GM04504 (cell line): ENCODE results near the gene ARID1B.
A peak's percentile ranks its signal among the peaks of the same experiment; 100 is the strongest.

Experiments used
- DNase-seq: peaks from one replicate; pipeline ENCODE4 v3.0.0-alpha.2; 2012; ENCODE audit warnings: low read depth

Gene ARID1B

GRCh38 chr6:156791320-156791850, 14.2 kb downstream of the ARID1B start:
- no peak for DNase-seq

GRCh38 chr6:156793200-156793599, 16.0 kb downstream of the ARID1B start:
- no peak for DNase-seq

GRCh38 chr6:156794546-156795354, 17.6 kb downstream of the ARID1B start:
- no peak for DNase-seq

GRCh38 chr6:156795825-156796224, 18.6 kb downstream of the ARID1B start:
- no peak for DNase-seq

- no peak for DNase-seq
Observed at GRCh38 chr6:156796627-156797026, 19.4 kb downstream of the ARID1B start.

GRCh38 chr6:156797901-156798735, 20.9 kb downstream of the ARID1B start:
- DNase-seq = no peak

GRCh38 chr6:156801712-156802111, 24.5 kb downstream of the ARID1B start:
- DNase-seq = no peak

- no peak for DNase-seq
Observed at GRCh38 chr6:156803353-156803752, 26.2 kb downstream of the ARID1B start.

- DNase-seq = no peak
Observed at GRCh38 chr6:156804402-156804801, 27.2 kb downstream of the ARID1B start.

GRCh38 chr6:156806155-156806554, 29.0 kb downstream of the ARID1B start:
- no peak for DNase-seq

- no peak for DNase-seq
Observed at GRCh38 chr6:156807028-156807427, 29.9 kb downstream of the ARID1B start.

- no peak for DNase-seq
Observed at GRCh38 chr6:156807795-156808194, 30.6 kb downstream of the ARID1B start.

- no peak for DNase-seq
Observed at GRCh38 chr6:156808287-156808686, 31.1 kb downstream of the ARID1B start.

GRCh38 chr6:156809034-156809433, 31.9 kb downstream of the ARID1B start:
- peak; percentile 50 for DNase-seq

GRCh38 chr6:156809446-156810178, 32.4 kb downstream of the ARID1B start:
- DNase-seq = no peak

GRCh38 chr6:156814036-156814581, 36.9 kb downstream of the ARID1B start:
- DNase-seq = no peak

GRCh38 chr6:156816505-156816904, 39.3 kb downstream of the ARID1B start:
- no peak for DNase-seq

- no peak for DNase-seq
Observed at GRCh38 chr6:156820089-156820798, 43.1 kb downstream of the ARID1B start.

GRCh38 chr6:156821707-156822106, 44.5 kb downstream of the ARID1B start:
- DNase-seq = no peak

GRCh38 chr6:156822747-156823206, 45.6 kb downstream of the ARID1B start:
- DNase-seq = no peak

GRCh38 chr6:156824142-156824541, 47.0 kb downstream of the ARID1B start:
- DNase-seq = no peak
